ENCODE results near the gene SMCO4. TPM values are rescaled to one million over a fixed set of nuclear protein-coding genes. Genes with fewer than 3 reads are reported as not detected.

The SMCO4 gene
- total RNA-seq, 2 donors from 2014 or later, result 4.6 to 27.5 TPM

DNA sequence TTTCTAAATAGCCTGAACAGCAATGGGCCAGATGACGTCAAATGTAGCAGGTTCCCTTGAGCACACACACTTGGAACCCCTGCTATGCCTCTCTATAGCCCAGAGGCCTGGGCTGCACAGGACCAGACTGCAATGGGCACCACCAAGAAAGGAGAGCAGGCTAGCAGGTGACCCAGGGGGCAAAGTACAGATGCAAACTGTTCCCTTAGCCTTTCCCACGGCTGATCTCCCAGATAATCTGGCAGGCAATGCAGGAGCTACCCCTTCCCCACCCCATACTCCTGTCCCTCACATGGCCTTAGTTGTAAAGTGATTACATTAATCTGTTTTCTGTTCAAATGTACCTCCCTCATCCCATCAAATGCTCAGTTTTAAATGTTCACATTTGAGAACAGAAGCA, 41.3 kb downstream of the SMCO4 start:
- no peaks in the 10 kb centered on the region for H3K36me3 ChIP-seq (replicated peaks in 1 of 2; ENCODE audit: insufficient read depth in 1 of 2, low read depth in 2 of 2)
- ATAC-seq (no peak), DNase-seq (peak in 1 of 4 donors; percentile 39)
- no peaks in the 10 kb centered on the region for H3K9me3 ChIP-seq
- TF ChIP-seq, protein P1, sequence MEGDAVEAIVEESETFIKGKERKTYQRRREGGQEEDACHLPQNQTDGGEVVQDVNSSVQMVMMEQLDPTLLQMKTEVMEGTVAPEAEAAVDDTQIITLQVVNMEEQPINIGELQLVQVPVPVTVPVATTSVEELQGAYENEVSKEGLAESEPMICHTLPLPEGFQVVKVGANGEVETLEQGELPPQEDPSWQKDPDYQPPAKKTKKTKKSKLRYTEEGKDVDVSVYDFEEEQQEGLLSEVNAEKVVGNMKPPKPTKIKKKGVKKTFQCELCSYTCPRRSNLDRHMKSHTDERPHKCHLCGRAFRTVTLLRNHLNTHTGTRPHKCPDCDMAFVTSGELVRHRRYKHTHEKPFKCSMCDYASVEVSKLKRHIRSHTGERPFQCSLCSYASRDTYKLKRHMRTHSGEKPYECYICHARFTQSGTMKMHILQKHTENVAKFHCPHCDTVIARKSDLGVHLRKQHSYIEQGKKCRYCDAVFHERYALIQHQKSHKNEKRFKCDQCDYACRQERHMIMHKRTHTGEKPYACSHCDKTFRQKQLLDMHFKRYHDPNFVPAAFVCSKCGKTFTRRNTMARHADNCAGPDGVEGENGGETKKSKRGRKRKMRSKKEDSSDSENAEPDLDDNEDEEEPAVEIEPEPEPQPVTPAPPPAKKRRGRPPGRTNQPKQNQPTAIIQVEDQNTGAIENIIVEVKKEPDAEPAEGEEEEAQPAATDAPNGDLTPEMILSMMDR (IDR thresholded peaks at IDR 0.05), result no peak
- no peak for TF ChIP-seq POLR2A (IDR thresholded peaks at IDR 0.05)
- WGBS, 2 donors, result 45 to 54% methylated on average over 2 of the region's 2 CpGs
- no peak overlapping the region for H3K27ac ChIP-seq
- H3K27me3 ChIP-seq, result no peaks in the 10 kb centered on the region
- H3K4me3 ChIP-seq, result no peak overlapping the region
- H3K4me1 ChIP-seq, result peaks cover 8% of the 10 kb centered on the region
- intact Hi-C loops (cut with DNase I), result no loop called here

DNA sequence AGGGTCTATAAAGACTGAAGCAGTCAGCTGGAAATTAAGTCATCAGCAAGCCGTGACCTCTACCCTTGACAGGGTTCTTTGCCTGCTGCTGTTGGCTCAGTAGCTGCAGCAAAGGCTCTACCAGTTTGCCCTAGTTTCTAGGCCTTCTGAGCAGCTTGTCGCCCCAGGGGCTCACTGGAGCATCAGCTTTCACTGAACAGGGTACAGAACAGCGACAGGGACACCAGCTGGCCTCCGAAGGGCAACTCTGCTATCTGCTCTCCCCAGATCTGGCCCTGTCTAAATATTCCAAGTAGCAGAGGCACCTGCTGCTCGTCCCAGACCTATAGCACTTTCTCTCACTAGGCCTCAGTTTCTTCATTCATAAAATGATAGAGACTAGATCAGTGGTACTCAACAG, 42.4 kb downstream of the SMCO4 start:
- DNase-seq (no peak), ATAC-seq (no peak)
- Histone ChIP-seq H3K36me3 (replicated peaks in 1 of 2; ENCODE audit: insufficient read depth in 1 of 2, low read depth in 2 of 2) (no peaks in the 10 kb centered on the region), H3K27me3 (no peaks in the 10 kb centered on the region), H3K9me3 (no peaks in the 10 kb centered on the region), H3K4me3 (no peak overlapping the region), H3K4me1 (peaks cover 8% of the 10 kb centered on the region), H3K27ac (no peak overlapping the region)
- intact Hi-C loops (cut with DNase I), result no loop called here
- 90 to 100% methylated on average over 5 of the region's 5 CpGs for WGBS, 2 donors
- TF ChIP-seq POLR2A (IDR thresholded peaks at IDR 0.05), result no peak
- TF ChIP-seq, protein P1 (IDR thresholded peaks at IDR 0.05), result no peak

DNA sequence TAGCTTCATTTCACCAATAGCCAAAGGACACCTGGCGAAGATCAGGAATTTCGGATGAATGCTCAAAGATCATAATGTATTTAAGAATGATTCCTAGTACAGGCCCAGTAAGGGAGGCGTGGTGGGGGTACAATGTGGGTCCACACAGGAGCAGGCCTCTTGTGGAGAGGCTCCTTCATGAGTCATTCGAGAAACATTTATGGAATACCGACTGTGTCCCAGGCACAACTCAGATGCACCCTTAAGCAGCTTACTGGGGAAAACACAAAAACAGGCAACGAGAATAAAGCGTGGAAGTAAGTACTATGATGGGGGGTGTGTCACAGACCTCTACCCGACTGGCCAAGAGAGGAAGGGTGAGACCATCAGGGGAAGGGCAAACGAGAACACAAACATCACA, 44.5 kb downstream of the SMCO4 start:
- Histone ChIP-seq H3K9me3 (no peaks in the 10 kb centered on the region), H3K4me3 (no peak overlapping the region), H3K36me3 (replicated peaks in 1 of 2; ENCODE audit: insufficient read depth in 1 of 2, low read depth in 2 of 2) (no peaks in the 10 kb centered on the region), H3K27me3 (no peaks in the 10 kb centered on the region), H3K27ac (no peak overlapping the region), H3K4me1 (peaks cover 14% of the 10 kb centered on the region)
- whole genome bisulfite sequencing, 2 donors, result 81% methylated on average over 9 of the region's 9 CpGs
- ATAC-seq (no peak), DNase-seq (no peak)
- intact Hi-C loops (cut with DNase I), result no loop called here
- TF ChIP-seq, protein P1 (IDR thresholded peaks at IDR 0.05), result no peak
- TF ChIP-seq POLR2A (IDR thresholded peaks at IDR 0.05), result no peak

DNA sequence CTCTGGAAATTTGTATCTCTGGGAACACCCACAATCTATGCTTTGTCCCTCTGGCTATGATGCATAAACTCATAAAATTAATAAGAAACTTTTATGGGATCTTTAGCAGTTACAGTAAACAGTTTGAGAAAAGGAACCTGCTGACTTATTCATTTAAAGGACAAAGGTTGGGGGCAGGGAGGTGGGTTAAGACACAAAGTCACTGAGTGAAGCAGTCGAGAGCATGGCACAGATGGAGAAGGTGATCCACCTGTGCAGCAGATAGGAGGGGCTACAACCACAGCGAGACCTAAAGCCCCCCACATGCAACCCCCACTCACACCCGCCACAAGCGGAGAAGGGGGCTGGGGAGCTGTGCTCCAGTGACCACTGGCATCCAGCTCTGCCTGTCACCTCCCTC, 45.0 kb downstream of the SMCO4 start:
- 93 to 97% methylated on average over 4 of the region's 4 CpGs for WGBS, 2 donors
- Histone ChIP-seq H3K36me3 (replicated peaks in 1 of 2; ENCODE audit: insufficient read depth in 1 of 2, low read depth in 2 of 2) (no peaks in the 10 kb centered on the region), H3K4me1 (peaks cover 19% of the 10 kb centered on the region), H3K27ac (no peak overlapping the region), H3K4me3 (no peak overlapping the region), H3K27me3 (no peaks in the 10 kb centered on the region), H3K9me3 (no peaks in the 10 kb centered on the region)
- TF ChIP-seq, protein P1 (IDR thresholded peaks at IDR 0.05), result no peak
- no peak for TF ChIP-seq POLR2A (IDR thresholded peaks at IDR 0.05)
- no peak for DNase-seq
- ATAC-seq, result no peak
- intact Hi-C loops (cut with DNase I), result no loop called here

DNA sequence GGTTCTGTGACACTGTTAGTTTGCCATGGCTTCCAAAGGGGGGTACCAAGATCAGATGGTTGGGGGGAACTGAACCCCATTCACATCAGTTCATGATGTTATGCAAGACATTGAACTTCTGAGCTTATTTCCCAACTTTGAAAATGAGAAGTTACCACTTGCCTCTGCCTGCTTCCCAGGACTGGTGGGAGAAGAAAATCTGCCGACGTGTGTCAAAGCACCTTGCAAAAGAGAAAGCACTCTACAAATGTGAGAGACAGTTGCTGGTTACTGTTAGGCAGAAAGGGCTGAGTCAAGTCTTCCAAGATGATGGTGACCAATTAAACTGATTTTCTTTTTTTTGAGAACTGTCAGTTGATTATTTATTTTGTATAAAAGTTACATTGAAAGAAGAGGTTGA, 45.6 kb downstream of the SMCO4 start:
- Histone ChIP-seq H3K36me3 (replicated peaks in 1 of 2; ENCODE audit: insufficient read depth in 1 of 2, low read depth in 2 of 2) (no peaks in the 10 kb centered on the region), H3K9me3 (no peaks in the 10 kb centered on the region), H3K27ac (no peak overlapping the region), H3K4me1 (peaks cover 25% of the 10 kb centered on the region), H3K4me3 (no peak overlapping the region), H3K27me3 (no peaks in the 10 kb centered on the region)
- TF ChIP-seq POLR2A (IDR thresholded peaks at IDR 0.05), result no peak
- TF ChIP-seq, protein P1 (IDR thresholded peaks at IDR 0.05), result no peak
- 72 to 95% methylated on average over 2 of the region's 2 CpGs for WGBS, 2 donors
- intact Hi-C loops (cut with DNase I), result no loop called here
- DNase-seq (peak in 1 of 4 donors; percentile 23), ATAC-seq (no peak)

Data from body of pancreas (tissue), 4 donors.